CD14-positive monocyte (primary cell): ENCODE results near the gene RAI14. TPM values are rescaled to one million over a fixed set of nuclear protein-coding genes. Genes with fewer than 3 reads are reported as not detected.

ENCODE experiments used
- DNase-seq, 3 donors: peaks; one replicate each; pipeline ENCODE4 v3.0.0-alpha.2; 2011 to 2022
- H2AFZ ChIP-seq: 2 replicates; pipeline ENCODE4 v1.6.0; 2012; ENCODE audit warnings: mild to moderate bottlenecking, low read depth, low read length, inconsistent platforms; ENCODE audit not compliant: insufficient read depth, poor library complexity, severe bottlenecking
- H3K27ac ChIP-seq, 2 donors: 1 replicate in 1 of 2; 2 replicates in 1 of 2; pipeline ENCODE4 v1.5.1; 2012 to 2013; ENCODE audit warnings: low read length in 2 of 2, control low read depth in 1 of 2, inconsistent platforms in 1 of 2, low read depth in 1 of 2, mild to moderate bottlenecking in 1 of 2
- H3K27me3 ChIP-seq, 2 donors: one replicate each; pipeline versions ENCODE4 v1.6.0 to v1.6.1; 2011 to 2013; ENCODE audit warnings: low read length in 2 of 2; ENCODE audit not compliant: control insufficient read depth in 2 of 2, insufficient read depth in 2 of 2
- H3K36me3 ChIP-seq, 2 donors: replicated peaks in 1 of 2; 1 replicate in 1 of 2; 2 replicates in 1 of 2; pipeline versions ENCODE4 v1.5.1 to v1.6.1; 2012 to 2013; ENCODE audit warnings: low read length in 2 of 2, control low read depth in 1 of 2, inconsistent platforms in 1 of 2, mild to moderate bottlenecking in 1 of 2; ENCODE audit not compliant: insufficient read depth in 2 of 2, control insufficient read depth in 1 of 2
- H3K4me1 ChIP-seq, 2 donors: 1 replicate in 1 of 2; 2 replicates in 1 of 2; pipeline versions ENCODE4 v1.5.1 to v1.6.1; 2012 to 2013; ENCODE audit warnings: low read length in 2 of 2, control low read depth in 1 of 2, inconsistent platforms in 1 of 2, mild to moderate bottlenecking in 1 of 2, moderate library complexity in 1 of 2; ENCODE audit not compliant: insufficient read depth in 2 of 2, control insufficient read depth in 1 of 2
- H3K4me2 ChIP-seq: replicated peaks from 2 replicates; pipeline ENCODE3; 2012; ENCODE audit warnings: low read length, moderate library complexity, mild to moderate bottlenecking; ENCODE audit not compliant: poor library complexity, severe bottlenecking; ENCODE audit errors: extremely low read depth
- H3K4me3 ChIP-seq, 3 experiments: fragments of 200-600 bp in 1 of 3; sonication (generic) in 1 of 3; replicated peaks in 1 of 3; 1 replicate in 2 of 3; 2 replicates in 1 of 3; pipeline ENCODE4 v1.5.1; 2011 to 2013; ENCODE audit warnings: low read length in 3 of 3, mild to moderate bottlenecking in 3 of 3, control low read depth in 2 of 3, low read depth in 2 of 3, inconsistent platforms in 1 of 3, moderate library complexity in 1 of 3
- H3K79me2 ChIP-seq: 2 replicates; pipeline ENCODE4 v1.6.0; 2012; ENCODE audit warnings: mild to moderate bottlenecking, control low read depth, inconsistent platforms, low read length, moderate library complexity; ENCODE audit not compliant: insufficient read depth
- H3K9ac ChIP-seq: 2 replicates; pipeline ENCODE4 v1.6.0; 2017; ENCODE audit warnings: low read length, mild to moderate bottlenecking; ENCODE audit not compliant: insufficient read depth, poor library complexity, severe bottlenecking
- H3K9me3 ChIP-seq, 2 donors: replicated peaks in 1 of 2; 1 replicate in 1 of 2; 2 replicates in 1 of 2; pipeline versions ENCODE4 v1.5.1 to v1.6.1; 2012 to 2013; ENCODE audit warnings: low read length in 2 of 2, control low read depth in 1 of 2; ENCODE audit not compliant: control insufficient read depth in 1 of 2, insufficient read depth in 1 of 2
- H4K20me1 ChIP-seq: 2 replicates; pipeline ENCODE4 v1.6.0; 2012; ENCODE audit warnings: mild to moderate bottlenecking, low read length, control low read depth, moderate library complexity; ENCODE audit not compliant: insufficient read depth
- H3K27ac Mint-ChIP-seq, 7 donors: one replicate each; pipeline ENCODE4 v1.8.0; 2020; ENCODE audit warnings: mild to moderate bottlenecking in 7 of 7, mixed read lengths in 7 of 7, moderate library complexity in 6 of 7, inconsistent platforms in 2 of 7
- H3K27me3 Mint-ChIP-seq, 3 donors: one replicate each; pipeline ENCODE4 v1.8.0; 2021 to 2022; ENCODE audit warnings: low read depth in 3 of 3, mild to moderate bottlenecking in 3 of 3, mixed read lengths in 3 of 3, moderate library complexity in 3 of 3, inconsistent platforms in 1 of 3
- H3K36me3 Mint-ChIP-seq, 2 donors: one replicate each; pipeline ENCODE4 v1.8.0; 2020; ENCODE audit warnings: mixed read lengths in 2 of 2, inconsistent platforms in 1 of 2, mild to moderate bottlenecking in 1 of 2
- H3K4me1 Mint-ChIP-seq: one replicate; pipeline ENCODE4 v1.8.0; 2020; ENCODE audit warnings: mild to moderate bottlenecking, mixed read lengths
- H3K4me3 Mint-ChIP-seq, 2 donors: one replicate each; pipeline ENCODE4 v1.8.0; 2020; ENCODE audit warnings: mild to moderate bottlenecking in 2 of 2, mixed read lengths in 2 of 2, moderate library complexity in 1 of 2
- H3K9me3 Mint-ChIP-seq, 7 donors: one replicate each; pipeline ENCODE4 v1.8.0; 2020 to 2022; ENCODE audit warnings: mixed read lengths in 7 of 7, mild to moderate bottlenecking in 6 of 7, moderate library complexity in 6 of 7, inconsistent platforms in 2 of 7
- WGBS: methylation state at CpG from one replicate; pipeline ENCODE4 v1.1.5; 2013; ENCODE audit warnings: missing lambda C conversion rate; ENCODE audit not compliant: insufficient coverage; 5-methylcytosine and 5-hydroxymethylcytosine counted together
- intact Hi-C, 2 donors: fragments of 100-400 bp; cut with micrococcal nuclease; formaldehyde crosslinking; loops; one replicate each; pipeline versions ENCODE4 v1.15.0 to v1.15.1; 2023
- polyA plus RNA-seq, 3 donors: library from polyadenylated mRNA; depleted of rRNA in 1 of 3; unstranded in 2 of 3; stranded (reverse) in 1 of 3; fragments of 300-500 nt in 2 of 3; fragments of >200 nt in 1 of 3; fragmentation: Illumina TruSeq in 2 of 3; gene quantifications; 1 replicate in 2 of 3; 2 replicates in 1 of 3; pipeline ENCODE4 v1.2.3, GENCODE V29; 2012 to 2021
- TF ChIP-seq, protein P1 (sequence below): fragments of 200-600 bp; IDR thresholded peaks from one replicate; pipeline ENCODE4 v1.8.0; 2022; ENCODE audit warnings: antibody characterized with exemption, mild to moderate bottlenecking

RAI14 gene
- polyA plus RNA-seq, 3 donors, result 0.08 TPM; not detected in 2

DNA sequence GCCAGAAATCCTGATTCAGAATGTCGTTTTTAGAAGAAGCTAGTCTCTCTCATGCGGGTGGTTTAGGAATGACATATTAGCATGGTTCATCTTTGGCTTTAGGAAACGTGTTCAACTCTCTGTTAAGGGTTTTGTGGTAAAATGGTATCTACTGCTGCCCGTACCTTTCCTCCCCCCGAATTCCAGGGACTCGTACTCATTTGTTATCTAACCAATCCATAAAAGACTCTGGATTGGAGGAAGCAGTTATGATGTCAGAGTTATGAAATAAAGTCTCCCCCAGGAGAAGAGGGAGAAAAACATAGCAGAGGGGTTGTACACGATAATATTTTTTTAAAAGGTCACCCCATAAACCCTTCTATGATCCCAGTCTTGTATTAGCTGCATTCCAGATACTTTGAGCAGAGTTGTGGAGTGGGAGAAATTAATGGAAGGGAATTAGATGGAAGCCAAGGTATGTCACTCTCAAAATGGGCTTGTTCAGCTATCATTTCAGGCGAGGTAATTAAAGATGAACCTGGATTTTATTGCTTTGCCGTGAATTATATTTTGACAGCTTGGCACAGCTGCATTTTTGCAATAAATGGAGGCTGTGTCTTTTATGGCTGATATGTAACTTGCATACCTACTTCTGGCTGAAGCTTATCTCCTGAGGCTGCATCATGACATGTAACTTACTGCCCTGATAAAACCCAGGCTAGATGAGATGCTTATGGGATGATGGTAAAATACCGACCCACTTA, 31.3 kb downstream of the RAI14 start:
- TF ChIP-seq, protein P1, sequence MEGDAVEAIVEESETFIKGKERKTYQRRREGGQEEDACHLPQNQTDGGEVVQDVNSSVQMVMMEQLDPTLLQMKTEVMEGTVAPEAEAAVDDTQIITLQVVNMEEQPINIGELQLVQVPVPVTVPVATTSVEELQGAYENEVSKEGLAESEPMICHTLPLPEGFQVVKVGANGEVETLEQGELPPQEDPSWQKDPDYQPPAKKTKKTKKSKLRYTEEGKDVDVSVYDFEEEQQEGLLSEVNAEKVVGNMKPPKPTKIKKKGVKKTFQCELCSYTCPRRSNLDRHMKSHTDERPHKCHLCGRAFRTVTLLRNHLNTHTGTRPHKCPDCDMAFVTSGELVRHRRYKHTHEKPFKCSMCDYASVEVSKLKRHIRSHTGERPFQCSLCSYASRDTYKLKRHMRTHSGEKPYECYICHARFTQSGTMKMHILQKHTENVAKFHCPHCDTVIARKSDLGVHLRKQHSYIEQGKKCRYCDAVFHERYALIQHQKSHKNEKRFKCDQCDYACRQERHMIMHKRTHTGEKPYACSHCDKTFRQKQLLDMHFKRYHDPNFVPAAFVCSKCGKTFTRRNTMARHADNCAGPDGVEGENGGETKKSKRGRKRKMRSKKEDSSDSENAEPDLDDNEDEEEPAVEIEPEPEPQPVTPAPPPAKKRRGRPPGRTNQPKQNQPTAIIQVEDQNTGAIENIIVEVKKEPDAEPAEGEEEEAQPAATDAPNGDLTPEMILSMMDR, result no peak
- Histone ChIP-seq H2AFZ (no peak overlapping the region), H4K20me1 (no peaks in the 10 kb centered on the region), H3K9ac (no peak overlapping the region), H3K9me3 (no peaks in the 10 kb centered on the region), H3K4me1 (no peaks in the 10 kb centered on the region), H3K4me3 (no peak overlapping the region), H3K36me3 (no peaks in the 10 kb centered on the region), H3K79me2 (no peaks in the 10 kb centered on the region), H3K27ac (no peak overlapping the region), H3K4me2 (no peak overlapping the region), H3K27me3 (no peaks in the 10 kb centered on the region)
- WGBS, result 45% methylated on average over 2 of the region's 10 CpGs
- Mint-ChIP-seq H3K4me1 (no peaks in the 10 kb centered on the region), H3K9me3 (peaks cover 0 to 7% (median 2%) of the 10 kb centered on the region in 7 donors), H3K36me3 (no peaks in the 10 kb centered on the region), H3K4me3 (no peak overlapping the region), H3K27me3 (peaks cover 0 to 1% (median 0%) of the 10 kb centered on the region in 3 donors), H3K27ac (no peak overlapping the region)
- DNase-seq, result no peak
- intact Hi-C loops, result no loop called here

DNA sequence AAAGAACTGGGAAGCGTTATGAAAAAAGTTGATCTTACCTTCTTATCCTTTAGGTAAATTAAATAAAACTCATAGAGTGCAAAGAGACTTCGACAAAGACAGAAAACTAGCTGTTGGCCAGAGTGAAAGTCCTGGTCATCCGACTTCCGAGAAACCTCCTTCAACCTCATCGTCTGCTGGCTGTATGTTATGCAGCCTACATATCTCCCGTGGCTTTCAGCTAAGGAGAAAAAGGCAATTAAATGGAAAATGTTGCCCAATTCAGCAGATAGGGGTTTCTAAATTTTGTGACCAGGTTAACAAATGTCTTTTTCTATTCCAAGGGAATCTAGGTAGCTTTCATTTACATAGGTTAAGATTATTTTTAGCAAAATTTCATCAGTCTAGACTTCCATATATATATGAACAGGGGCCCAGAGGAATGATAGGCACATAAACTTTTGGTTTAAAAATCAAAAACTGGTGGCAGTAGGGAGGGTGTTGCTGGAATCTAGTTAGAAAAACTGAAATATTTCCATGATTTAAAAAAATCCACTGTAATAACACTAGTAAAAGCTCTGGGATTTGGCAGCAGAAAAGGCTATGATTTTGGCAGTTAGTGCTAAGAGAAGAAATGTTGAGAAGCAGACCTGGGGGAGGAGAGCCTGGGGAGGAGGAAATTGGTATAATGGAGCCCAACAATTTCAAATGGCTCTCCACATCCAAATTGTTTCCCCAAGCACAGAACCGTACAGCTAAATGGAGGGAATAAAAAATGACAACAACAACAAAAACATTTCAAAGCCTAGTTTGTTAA, 32.1 kb downstream of the RAI14 start:
- no peaks in the 10 kb centered on the region for H3K79me2 ChIP-seq
- H3K4me2 ChIP-seq, result no peak overlapping the region
- no CpG with 5 or more reads among the region's 7 CpGs for WGBS
- no peak for DNase-seq
- H3K27ac ChIP-seq, result no peak overlapping the region
- H3K36me3 ChIP-seq, result no peaks in the 10 kb centered on the region
- TF ChIP-seq, protein P1, result no peak
- H3K27me3 ChIP-seq, result no peaks in the 10 kb centered on the region
- no peak overlapping the region for H3K9ac ChIP-seq
- H3K36me3 Mint-ChIP-seq, result no peaks in the 10 kb centered on the region
- no peaks in the 10 kb centered on the region for H4K20me1 ChIP-seq
- H3K9me3 ChIP-seq, result no peaks in the 10 kb centered on the region
- intact Hi-C loops, result no loop called here
- no peaks in the 10 kb centered on the region for H3K4me1 ChIP-seq
- no peak overlapping the region for H2AFZ ChIP-seq
- H3K4me3 ChIP-seq, result no peak overlapping the region
- H3K4me1 Mint-ChIP-seq, result no peaks in the 10 kb centered on the region
- no peak overlapping the region for H3K27ac Mint-ChIP-seq
- peaks cover 0 to 1% (median 0%) of the 10 kb centered on the region in 3 donors for H3K27me3 Mint-ChIP-seq
- H3K4me3 Mint-ChIP-seq, result no peak overlapping the region
- H3K9me3 Mint-ChIP-seq, result peaks cover 0 to 7% (median 1%) of the 10 kb centered on the region in 7 donors
